Astrocyte (in vitro differentiated cells and primary cell): Measurements from ENCODE around the gene TMEM129. TPM values are rescaled to one million over a fixed set of nuclear protein-coding genes. Genes with fewer than 3 reads are reported as not detected.

Experiments used
- DNase-seq: peaks from one replicate; pipeline ENCODE4 v3.0.0-alpha.2; 2010; ENCODE audit warnings: low read depth
- FAIRE-seq: peaks from 2 replicates; lab custom pipeline; 2011; peaks lifted over from hg19 to GRCh38; lab: Jason Lieb, UNC
- H2AFZ ChIP-seq: 2 replicates; pipeline ENCODE4 v1.6.0; 2012; ENCODE audit warnings: low read depth, low read length, inconsistent platforms
- H3K27ac ChIP-seq: 2 replicates; pipeline ENCODE4 v1.5.1; 2011; ENCODE audit warnings: low read depth, low read length, inconsistent platforms
- H3K27me3 ChIP-seq: 2 replicates; pipeline ENCODE4 v1.6.0; 2011; ENCODE audit warnings: low read length, inconsistent platforms; ENCODE audit not compliant: insufficient read depth
- H3K36me3 ChIP-seq: 2 replicates; pipeline ENCODE4 v1.5.1; 2011; ENCODE audit warnings: low read length, inconsistent platforms; ENCODE audit not compliant: insufficient read depth
- H3K4me1 ChIP-seq: 2 replicates; pipeline ENCODE4 v1.5.1; 2011; ENCODE audit warnings: low read length, inconsistent platforms; ENCODE audit not compliant: insufficient read depth
- H3K4me2 ChIP-seq: 2 replicates; pipeline ENCODE4 v1.6.0; 2012; ENCODE audit warnings: low read length, inconsistent platforms
- H3K4me3 ChIP-seq: 2 replicates; pipeline ENCODE4 v1.5.1; 2011; ENCODE audit warnings: low read depth, mild to moderate bottlenecking, low read length, inconsistent platforms; ENCODE audit not compliant: insufficient read depth
- H3K79me2 ChIP-seq: 2 replicates; pipeline ENCODE4 v1.6.0; 2012; ENCODE audit warnings: mild to moderate bottlenecking, low read length, inconsistent platforms; ENCODE audit not compliant: insufficient read depth
- H3K9ac ChIP-seq: 2 replicates; pipeline ENCODE4 v1.6.0; 2012; ENCODE audit warnings: mild to moderate bottlenecking, low read length, inconsistent platforms
- H3K9me3 ChIP-seq: 2 replicates; pipeline ENCODE4 v1.5.1; 2012; ENCODE audit warnings: low read depth, mild to moderate bottlenecking, low read length, inconsistent platforms; ENCODE audit not compliant: insufficient read depth
- H4K20me1 ChIP-seq: 2 replicates; pipeline ENCODE4 v1.6.0; 2012; ENCODE audit warnings: low read length, inconsistent platforms; ENCODE audit not compliant: insufficient read depth
- H3K27ac Mint-ChIP-seq: one replicate; pipeline ENCODE4 v1.8.0; 2021; ENCODE audit warnings: mild to moderate bottlenecking, mixed read lengths; ENCODE audit not compliant: unreplicated experiment
- H3K27me3 Mint-ChIP-seq: one replicate; pipeline ENCODE4 v1.8.0; 2021; ENCODE audit warnings: low read depth, mixed read lengths; ENCODE audit not compliant: unreplicated experiment
- H3K36me3 Mint-ChIP-seq: one replicate; pipeline ENCODE4 v1.8.0; 2021; ENCODE audit warnings: low read depth, mixed read lengths; ENCODE audit not compliant: unreplicated experiment
- H3K4me1 Mint-ChIP-seq: one replicate; pipeline ENCODE4 v1.8.0; 2021; ENCODE audit warnings: low read depth, mixed read lengths; ENCODE audit not compliant: unreplicated experiment
- H3K4me3 Mint-ChIP-seq: one replicate; pipeline ENCODE4 v1.8.0; 2021; ENCODE audit warnings: mild to moderate bottlenecking, moderate library complexity, mixed read lengths; ENCODE audit not compliant: unreplicated experiment
- H3K9me3 Mint-ChIP-seq: one replicate; pipeline ENCODE4 v1.8.0; 2021; ENCODE audit warnings: mild to moderate bottlenecking, mixed read lengths; ENCODE audit not compliant: unreplicated experiment
- EZH2 ChIP-seq: IDR thresholded peaks from 2 replicates; pipeline ENCODE4 v1.6.1; 2012; ENCODE audit warnings: mild to moderate bottlenecking, low read length, inconsistent platforms; ENCODE audit not compliant: insufficient read depth
- total RNA-seq: library from RNA; stranded (reverse); gene quantifications from 2 replicates; pipeline ENCODE4 v1.2.1, GENCODE V29; 2021
- TF ChIP-seq, protein P1 (sequence below): IDR thresholded peaks from 2 replicates; pipeline ENCODE4 v1.5.1; 2011; ENCODE audit warnings: low read depth, mild to moderate bottlenecking, inconsistent platforms, low read length, moderate library complexity; ENCODE audit not compliant: insufficient read depth

TMEM129 gene
- total RNA-seq, 1 donor from 2014 or later, result 26.8 TPM

DNA sequence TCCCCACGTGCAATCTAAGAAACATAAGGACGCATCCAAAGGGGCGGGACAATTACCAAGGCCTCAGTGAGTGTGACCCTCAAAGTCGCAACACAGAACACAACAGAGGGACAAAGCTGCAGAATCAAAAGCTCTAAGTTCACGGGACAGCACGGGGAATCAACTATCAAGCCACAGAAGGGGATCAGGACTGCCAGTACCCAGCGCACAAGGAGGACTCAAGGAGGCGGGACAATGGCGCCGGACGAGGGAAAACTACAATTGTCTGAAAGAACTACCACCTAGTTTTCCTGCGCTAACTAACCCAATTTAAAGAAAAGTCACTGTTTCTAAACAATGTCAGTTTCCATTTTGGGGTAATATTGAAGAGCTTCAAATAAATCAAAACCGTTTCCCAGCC is 38.3 kb downstream of the TMEM129 start:
- peak overlapping the region; percentile 64 for H3K27ac ChIP-seq

DNA sequence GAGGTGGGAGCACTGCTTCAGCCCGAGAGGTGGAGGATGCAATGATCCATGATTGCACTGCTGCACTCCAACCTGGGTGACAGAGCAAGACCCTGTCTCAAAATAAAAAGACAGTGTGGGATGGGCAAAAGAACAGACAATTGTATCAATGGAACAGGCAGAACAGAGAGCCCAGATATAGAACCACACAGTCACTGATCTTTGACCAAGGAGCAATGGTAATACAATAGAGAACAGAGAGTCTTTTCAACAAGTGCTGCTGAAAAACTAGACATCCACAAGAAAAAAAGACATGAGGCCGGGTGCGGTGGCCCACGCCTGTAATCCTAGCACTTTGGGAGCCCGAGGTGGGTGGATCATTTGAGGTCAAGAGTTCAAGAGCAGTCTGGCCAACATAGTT is 42.9 kb downstream of the TMEM129 start:
- H3K4me1 Mint-ChIP-seq, result no peaks in the 10 kb centered on the region
- Histone ChIP-seq H3K4me1 (peaks cover 6% of the 10 kb centered on the region), H3K27me3 (no peaks in the 10 kb centered on the region), H4K20me1 (no peaks in the 10 kb centered on the region), H3K9ac (no peak overlapping the region), H3K27ac (no peak overlapping the region), H3K4me2 (no peak overlapping the region), H3K79me2 (no peaks in the 10 kb centered on the region), H2AFZ (no peak overlapping the region), H3K4me3 (no peak overlapping the region), H3K9me3 (no peaks in the 10 kb centered on the region), H3K36me3 (no peaks in the 10 kb centered on the region)
- H3K4me3 Mint-ChIP-seq, result no peak overlapping the region
- H3K27me3 Mint-ChIP-seq, result peaks cover 32% of the 10 kb centered on the region
- no peak for DNase-seq
- no peak overlapping the region for H3K27ac Mint-ChIP-seq
- no peak for FAIRE-seq
- no peaks in the 10 kb centered on the region for H3K36me3 Mint-ChIP-seq
- H3K9me3 Mint-ChIP-seq, result no peaks in the 10 kb centered on the region
- TF ChIP-seq, protein P1, sequence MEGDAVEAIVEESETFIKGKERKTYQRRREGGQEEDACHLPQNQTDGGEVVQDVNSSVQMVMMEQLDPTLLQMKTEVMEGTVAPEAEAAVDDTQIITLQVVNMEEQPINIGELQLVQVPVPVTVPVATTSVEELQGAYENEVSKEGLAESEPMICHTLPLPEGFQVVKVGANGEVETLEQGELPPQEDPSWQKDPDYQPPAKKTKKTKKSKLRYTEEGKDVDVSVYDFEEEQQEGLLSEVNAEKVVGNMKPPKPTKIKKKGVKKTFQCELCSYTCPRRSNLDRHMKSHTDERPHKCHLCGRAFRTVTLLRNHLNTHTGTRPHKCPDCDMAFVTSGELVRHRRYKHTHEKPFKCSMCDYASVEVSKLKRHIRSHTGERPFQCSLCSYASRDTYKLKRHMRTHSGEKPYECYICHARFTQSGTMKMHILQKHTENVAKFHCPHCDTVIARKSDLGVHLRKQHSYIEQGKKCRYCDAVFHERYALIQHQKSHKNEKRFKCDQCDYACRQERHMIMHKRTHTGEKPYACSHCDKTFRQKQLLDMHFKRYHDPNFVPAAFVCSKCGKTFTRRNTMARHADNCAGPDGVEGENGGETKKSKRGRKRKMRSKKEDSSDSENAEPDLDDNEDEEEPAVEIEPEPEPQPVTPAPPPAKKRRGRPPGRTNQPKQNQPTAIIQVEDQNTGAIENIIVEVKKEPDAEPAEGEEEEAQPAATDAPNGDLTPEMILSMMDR, result no peak
- no peak for TF ChIP-seq EZH2

More for the DNA sequence above, 38.3 kb downstream of the TMEM129 start:
- no peaks in the 10 kb centered on the region for H3K9me3 ChIP-seq
- Mint-ChIP-seq H3K27ac (no peak overlapping the region), H3K9me3 (no peaks in the 10 kb centered on the region), H3K4me1 (no peaks in the 10 kb centered on the region), H3K36me3 (no peaks in the 10 kb centered on the region), H3K4me3 (peak overlapping the region; percentile 91), H3K27me3 (no peaks in the 10 kb centered on the region)
- no peak for DNase-seq
- no peak for FAIRE-seq
- H3K36me3 ChIP-seq, result no peaks in the 10 kb centered on the region
- H3K79me2 ChIP-seq, result no peaks in the 10 kb centered on the region
- H3K9ac ChIP-seq, result peak overlapping the region; percentile 83
- peak overlapping the region; percentile 75 for H2AFZ ChIP-seq
- no peaks in the 10 kb centered on the region for H3K27me3 ChIP-seq
- H4K20me1 ChIP-seq, result no peaks in the 10 kb centered on the region
- peak overlapping the region; percentile 66 for H3K4me3 ChIP-seq
- peak overlapping the region; percentile 90 for H3K4me2 ChIP-seq
- peaks cover 12% of the 10 kb centered on the region for H3K4me1 ChIP-seq
- TF ChIP-seq, protein P1, result no peak
- no peak for TF ChIP-seq EZH2

DNA sequence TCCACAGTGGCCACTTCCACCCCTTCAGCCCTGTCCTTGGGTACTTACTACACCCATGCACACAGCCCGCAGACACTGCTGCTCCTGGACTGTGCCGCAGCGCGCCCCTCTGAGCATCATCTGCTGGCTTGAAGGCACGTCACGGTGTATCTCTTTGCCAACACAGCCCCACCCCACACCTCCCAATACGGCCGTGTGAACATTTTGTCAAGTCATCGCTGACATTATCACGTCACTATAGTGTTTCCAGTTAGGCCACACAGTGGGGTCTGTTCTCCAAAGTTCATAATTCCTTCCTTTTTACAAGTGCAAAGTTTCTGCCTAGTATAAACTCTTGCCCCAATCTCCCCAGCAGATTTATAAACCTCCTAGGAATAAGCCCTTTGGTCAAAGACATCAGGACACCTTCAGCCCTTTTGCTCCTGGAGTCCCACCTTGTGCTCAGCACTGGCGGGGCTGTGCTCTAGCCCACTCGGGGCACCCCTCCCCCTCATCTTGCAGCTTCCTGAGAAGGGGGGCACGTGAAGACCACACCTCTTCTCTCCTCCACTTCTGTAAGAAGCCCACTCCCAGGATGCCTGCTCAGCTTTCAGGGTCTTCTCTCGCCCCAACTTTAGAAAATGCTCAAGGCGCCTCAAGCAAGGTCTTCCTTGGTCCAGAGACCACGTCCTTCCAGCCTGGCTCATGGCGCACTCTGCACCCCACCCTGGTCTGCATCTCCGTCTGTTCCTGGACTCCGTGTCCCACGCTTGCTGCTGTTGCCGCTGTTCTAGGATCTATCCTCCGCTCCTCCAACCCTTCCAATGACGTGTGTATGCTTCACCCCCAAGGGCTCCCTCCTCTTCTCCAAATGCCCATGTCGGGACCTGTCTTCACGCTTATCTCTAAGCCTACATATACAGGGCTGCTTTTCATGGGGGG is 44.3 kb downstream of the TMEM129 start:
- Histone ChIP-seq H3K9me3 (no peaks in the 10 kb centered on the region), H3K27ac (no peak overlapping the region), H3K4me1 (no peaks in the 10 kb centered on the region), H3K9ac (no peak overlapping the region), H3K79me2 (no peaks in the 10 kb centered on the region), H2AFZ (no peak overlapping the region), H4K20me1 (no peaks in the 10 kb centered on the region), H3K27me3 (no peaks in the 10 kb centered on the region), H3K4me3 (no peak overlapping the region), H3K4me2 (no peak overlapping the region), H3K36me3 (no peaks in the 10 kb centered on the region)
- Mint-ChIP-seq H3K4me1 (no peaks in the 10 kb centered on the region), H3K36me3 (no peaks in the 10 kb centered on the region), H3K27me3 (peaks cover 32% of the 10 kb centered on the region), H3K4me3 (no peak overlapping the region), H3K9me3 (no peaks in the 10 kb centered on the region), H3K27ac (no peak overlapping the region)
- DNase-seq (no peak), FAIRE-seq (no peak)
- no peak for TF ChIP-seq EZH2
- TF ChIP-seq, protein P1, result no peak
